Measurements from ENCODE around the gene SSR2.
A peak's percentile ranks its signal among the peaks of the same experiment; 100 is the strongest.

The SSR2 gene

DNA sequence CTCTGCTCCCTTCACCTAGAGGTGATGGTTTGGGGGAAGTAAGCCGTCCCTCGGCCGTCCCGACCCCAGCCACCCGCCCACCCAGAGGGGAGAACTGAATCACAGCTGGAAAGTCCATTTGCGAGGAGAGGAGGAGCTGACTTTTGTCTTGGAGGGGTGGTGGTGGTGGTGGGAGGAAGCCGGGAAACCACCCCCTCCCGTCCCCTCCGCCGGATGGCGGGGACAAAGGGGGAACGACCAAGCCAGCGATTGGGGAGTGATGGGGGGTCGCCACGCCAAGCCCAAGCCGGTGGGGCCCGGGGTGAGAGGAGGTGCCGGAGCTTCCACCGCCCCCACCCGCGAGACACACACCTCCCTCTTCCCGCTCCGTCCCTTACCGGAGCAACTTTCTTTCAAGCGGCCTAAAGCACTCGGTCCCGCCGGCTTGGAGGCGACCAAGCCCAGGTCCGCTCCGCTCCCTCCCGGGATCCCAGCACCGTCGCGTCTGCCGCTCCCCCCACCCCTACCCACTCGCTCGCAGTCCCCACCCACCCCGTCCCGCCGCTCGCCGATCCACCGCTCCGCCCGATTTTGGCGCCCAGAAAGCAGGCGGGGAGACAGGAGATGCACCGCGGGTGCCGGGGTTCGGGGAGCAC, 42.9 kb downstream of the SSR2 start:
- DNase-seq (ENCODE audit: low read depth): no peak
- peak overlapping the region; percentile 69 for H3K4me3 ChIP-seq (ENCODE audit: low read depth, low read length)

DNA sequence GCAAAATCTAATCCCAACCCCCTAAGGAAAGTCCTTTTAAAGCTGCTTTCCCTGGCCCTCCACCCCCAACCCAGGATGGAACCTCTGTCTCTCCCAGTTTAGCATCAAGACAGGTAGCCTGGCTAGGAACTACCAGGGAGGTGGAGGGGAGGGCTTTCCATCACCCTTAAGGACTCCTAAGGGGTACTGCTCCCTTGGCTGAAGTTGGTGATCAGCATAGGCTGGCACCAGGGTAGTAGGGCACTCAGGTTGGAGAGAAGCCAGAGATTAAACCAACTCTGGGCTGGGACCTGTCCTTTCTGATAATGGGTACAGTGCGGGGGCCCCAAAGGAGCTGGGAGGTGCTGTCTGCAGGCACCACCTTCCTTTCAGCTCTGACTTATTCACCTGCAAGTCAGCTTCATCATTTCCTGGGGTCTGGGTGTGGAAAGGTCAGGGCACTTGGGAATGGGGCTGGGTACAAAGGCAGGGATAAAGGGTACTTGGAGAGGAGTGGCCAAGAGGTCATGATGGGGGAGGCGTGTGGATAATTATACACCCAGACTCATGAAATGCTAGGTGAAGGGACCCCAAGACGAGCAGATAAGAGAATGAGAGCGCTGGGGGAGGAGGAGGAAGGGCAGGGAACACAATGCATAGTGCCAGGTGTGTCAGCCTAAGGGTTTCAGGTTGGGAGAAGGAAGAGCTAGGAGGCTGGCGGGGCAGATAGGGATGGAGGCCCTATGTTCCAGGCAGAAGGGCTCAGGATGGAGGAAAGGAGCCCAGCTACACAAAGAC, 43.6 kb downstream of the SSR2 start:
- no peak for DNase-seq (ENCODE audit: low read depth)
- H3K4me3 ChIP-seq (ENCODE audit: low read depth, low read length): peak overlapping the region; percentile 69

DNA sequence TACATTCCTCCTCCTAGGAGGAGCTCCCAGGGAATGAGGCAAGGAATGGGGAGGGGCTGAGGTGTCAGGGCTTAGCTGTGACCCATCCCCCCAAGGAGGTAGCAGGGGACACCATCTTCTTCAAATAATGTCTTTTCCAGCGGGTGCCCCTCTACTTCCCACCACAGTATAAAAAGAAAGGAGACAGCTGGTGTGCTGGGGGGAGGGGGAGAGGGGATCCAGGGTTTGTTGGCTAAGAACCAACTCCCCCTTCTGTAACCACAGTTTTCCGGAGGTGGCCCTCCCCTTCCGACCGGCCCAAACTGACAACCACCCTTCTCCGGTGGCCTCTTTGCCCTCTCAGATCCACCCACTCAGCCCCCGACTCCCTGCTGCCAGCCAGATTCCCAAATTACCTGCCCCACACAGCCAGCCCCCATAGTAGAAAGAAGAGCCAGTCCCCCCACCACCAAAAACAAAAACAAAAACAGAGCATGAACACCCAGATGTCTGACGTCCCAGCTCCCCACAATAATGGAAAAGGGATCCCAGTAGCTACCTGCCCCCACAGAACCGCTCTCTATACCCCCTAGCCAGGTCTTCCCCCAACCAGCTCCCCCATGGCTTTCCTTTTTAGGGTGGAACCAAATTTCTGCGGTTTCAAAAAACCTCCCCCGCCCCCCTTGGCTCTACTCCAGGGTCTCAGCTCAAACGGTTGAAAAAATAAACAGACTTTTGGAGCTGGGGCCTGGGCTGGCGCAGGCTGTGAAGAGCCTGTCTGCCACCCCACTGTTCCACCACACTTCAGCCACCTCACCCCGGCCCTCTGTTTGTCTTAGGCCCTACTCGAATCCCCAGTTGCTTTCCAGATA, 44.5 kb downstream of the SSR2 start:
- peak overlapping the region; percentile 69 for H3K4me3 ChIP-seq (ENCODE audit: low read depth, low read length)
- no peak for DNase-seq (ENCODE audit: low read depth)

DNA sequence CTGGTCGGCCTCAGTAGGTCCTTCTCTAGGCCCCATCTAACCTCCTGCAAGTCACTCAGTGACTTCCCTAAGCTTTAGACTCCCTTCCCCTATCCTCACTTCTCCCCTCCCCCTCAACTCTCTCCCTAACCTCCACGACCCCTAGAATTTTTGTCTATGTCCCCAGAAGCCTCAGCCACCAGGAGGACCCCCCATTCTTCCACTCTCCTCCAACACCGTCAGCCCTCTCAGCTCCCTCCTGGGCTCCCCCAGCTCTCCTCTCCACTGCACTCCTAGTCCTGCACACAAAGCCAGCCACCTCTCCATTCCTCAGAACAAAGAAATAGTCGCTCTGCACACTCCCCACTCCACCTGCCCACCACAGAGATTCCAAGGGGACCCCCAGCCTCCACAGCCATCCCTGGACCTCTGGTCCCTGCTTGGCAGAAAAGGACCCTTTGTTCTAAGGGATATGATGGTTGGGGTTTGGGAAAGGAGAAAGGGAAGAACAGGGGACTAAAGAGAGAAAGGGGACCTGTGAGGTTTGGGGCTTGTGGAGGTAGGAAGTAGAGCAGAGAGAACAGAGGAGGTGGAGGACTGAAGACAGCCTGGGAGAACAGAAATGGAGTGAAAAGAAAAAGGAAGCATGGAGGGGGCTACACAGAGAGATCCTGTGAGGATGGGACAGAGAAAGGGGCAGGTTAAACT, 45.2 kb downstream of the SSR2 start:
- no peak for DNase-seq (ENCODE audit: low read depth)
- peak overlapping the region; percentile 69 for H3K4me3 ChIP-seq (ENCODE audit: low read depth, low read length)

DNA sequence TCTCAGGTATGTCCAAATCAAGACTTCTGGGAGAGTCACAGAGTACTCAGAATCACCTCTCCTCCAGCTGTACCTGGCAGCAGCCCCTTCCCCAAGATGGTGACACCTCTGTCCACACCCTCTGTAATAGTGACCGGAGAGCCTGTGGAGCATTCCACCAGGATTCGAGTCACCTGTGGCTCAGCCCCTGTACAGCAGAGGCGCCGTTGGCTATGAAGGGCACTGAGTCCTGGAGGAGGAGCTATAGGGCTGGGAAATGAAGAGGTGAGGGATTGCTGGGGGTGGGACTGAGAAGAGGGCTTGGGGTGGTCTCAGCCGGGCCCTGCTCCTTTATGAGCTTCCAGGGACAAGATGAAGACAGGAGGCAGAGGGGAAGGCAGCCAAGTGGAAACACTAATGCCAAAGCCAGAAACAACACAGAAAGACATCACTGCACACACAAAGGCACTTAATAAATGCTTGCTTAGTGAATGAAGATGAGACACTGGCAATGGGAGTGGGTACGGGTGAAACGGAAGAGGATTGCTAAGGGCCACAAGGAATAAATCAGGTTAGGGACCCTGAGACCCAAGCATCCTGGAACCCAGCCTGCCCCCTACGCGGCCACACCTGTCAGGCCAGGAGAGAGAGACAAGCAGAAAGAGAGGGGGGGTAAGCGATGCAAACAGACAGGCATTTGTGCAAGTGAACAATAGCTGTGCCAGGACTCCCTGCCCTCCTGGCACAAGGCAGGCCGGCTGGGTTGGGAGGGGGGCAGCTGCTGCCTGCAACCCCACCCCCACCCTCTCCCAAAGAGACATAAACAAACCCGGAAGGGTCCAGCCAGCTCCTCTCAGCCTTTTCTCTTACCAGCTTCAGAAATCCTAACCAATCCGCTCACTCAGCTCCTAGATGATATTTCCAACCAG, 46.3 kb downstream of the SSR2 start:
- DNase-seq (ENCODE audit: low read depth): no peak
- peak overlapping the region; percentile 69 for H3K4me3 ChIP-seq (ENCODE audit: low read depth, low read length)

DNA sequence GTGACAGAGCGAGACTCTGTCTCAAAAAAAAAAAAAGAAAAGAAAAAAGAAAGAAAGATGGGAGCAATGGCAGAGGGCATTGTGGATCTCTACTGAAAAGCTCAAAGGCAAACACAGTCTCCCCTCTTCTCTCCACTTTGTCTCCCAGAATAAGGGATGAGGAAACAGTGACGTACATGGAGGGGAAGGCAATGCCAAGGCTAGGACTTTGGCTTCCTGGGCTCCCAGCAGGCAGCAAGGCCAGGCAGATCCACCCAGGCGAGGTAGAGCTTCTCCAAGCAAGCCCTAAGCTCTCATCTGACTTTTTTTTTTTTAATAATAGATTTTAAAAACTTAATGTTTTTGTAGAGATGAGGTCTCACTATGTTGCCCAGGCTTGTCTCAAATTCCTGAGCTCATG, 47.0 kb downstream of the SSR2 start:
- no peak overlapping the region for H3K4me3 ChIP-seq (ENCODE audit: low read depth, low read length)
- no peak for DNase-seq (ENCODE audit: low read depth)

DNA sequence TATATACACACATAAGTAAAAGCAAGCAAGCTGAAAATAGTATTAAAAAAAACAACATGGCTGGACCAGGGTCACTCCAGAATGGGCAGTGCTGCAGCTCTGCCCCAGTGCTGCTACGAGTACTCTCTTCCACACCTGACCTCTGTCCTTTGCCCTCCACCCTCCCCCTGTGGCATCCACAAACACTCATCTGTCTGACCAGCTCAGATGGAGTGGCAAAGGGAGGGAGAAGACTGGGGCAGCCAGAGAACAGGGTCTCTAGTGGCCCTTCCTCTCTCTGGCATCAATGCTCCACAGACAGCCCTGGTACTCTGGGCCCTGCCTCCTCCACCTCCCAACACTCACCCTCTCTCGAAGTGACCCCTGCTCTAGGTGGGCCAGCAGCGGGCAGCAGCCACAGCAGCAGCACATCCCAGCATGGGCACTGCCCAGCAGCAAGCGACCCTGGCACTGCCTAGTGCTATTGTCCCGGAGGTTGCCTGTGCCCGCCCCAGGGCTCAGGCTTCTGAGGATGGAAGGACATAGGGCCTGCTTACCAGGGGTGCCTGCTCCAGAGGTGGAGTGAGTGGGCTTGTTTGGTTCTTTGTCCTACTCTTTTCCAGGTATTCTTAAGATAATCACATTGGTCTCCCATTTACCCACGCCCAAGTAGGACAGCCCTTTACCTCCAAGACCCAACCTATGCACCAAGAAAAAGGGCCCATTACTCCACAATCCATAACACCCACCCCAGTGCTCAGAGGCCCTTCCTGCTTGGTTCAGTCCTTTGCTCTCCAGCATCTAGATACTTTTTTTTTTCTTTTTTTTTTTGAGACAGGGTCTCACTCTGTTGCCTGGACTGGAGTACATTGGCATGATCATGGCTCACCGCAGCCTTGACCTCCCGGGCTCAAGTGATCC, 48.6 kb downstream of the SSR2 start:
- no peak for DNase-seq (ENCODE audit: low read depth)
- no peak overlapping the region for H3K4me3 ChIP-seq (ENCODE audit: low read depth, low read length)

DNA sequence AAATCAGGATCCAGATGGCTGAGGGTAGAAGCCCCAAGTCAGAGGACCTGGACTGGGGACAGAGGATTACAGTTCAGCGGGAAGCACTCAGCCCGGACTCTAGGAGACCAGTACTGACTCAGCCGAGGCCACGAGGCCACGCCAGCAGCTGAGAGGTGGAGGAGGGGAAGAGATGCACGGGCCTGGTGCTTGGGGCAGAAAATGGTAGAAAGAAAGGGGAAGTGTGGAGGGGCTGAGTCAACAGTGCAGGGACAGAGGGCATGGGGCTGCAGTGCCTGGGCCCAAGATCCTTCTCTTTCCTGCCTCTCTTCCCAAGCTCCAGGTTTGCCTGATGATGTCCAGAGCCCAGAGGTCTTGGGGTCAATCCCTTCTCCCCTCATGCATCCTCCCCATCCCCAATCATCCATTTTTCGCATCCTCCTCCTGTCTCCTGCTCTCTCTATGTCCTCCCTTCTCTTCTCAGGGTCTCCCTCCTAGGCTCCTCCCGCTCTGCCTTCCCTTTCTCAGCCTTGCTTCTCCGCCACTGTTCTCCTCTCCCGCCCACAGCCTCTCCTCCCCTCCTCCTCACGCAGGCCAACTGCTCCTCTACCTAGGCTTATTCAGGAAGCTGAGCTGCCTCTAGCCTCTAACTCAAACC, 50.1 kb downstream of the SSR2 start:
- DNase-seq (ENCODE audit: low read depth): peak; percentile 60
- H3K4me3 ChIP-seq (ENCODE audit: low read depth, low read length): no peak overlapping the region

DNA sequence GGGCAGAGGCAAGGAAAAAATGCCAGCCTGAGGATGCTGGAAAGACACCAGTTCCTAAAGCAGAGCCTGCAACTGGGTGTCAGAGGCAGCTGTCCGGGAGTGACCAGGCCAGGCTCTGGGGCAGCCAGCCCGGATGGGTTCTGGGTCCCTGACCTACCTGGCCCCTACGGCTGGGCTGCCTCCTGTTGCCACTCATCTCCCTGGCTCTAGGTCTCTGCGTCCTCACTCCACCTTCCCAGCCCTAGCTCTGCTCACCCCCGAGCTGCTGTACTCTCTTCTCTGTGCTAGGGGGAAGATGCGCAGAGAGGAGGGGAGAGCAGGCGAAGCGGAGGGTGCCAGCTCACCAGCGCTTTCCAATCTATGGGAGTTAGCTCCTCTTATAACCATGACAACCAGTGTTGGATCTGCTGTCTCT, 51.4 kb downstream of the SSR2 start:
- no peak overlapping the region for H3K4me3 ChIP-seq (ENCODE audit: low read depth, low read length)

DNA sequence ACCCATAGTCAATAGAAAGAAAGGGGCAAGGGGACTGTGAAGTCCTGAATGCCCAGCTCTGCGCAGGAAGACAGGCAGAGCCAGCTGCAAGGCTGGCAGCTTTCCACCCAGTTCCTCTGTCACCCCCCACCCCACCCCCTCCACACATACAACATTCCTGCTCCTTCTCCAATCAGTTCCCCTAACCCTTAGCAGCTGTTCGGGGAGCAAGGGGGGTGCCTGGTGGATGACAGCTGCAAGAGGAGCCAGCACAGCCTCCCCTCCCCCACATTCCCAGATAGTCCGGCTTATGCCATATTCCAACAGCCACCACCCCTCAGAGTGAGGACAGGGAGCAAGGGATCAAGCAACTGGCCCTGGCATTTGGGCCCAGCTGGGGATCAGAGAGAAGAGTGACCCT, 52.1 kb downstream of the SSR2 start:
- DNase-seq (ENCODE audit: low read depth): peak; percentile 76
- H3K4me3 ChIP-seq (ENCODE audit: low read depth, low read length): no peak overlapping the region

More for the DNA sequence above, 51.4 kb downstream of the SSR2 start:
- DNase-seq (ENCODE audit: low read depth): no peak

DNA sequence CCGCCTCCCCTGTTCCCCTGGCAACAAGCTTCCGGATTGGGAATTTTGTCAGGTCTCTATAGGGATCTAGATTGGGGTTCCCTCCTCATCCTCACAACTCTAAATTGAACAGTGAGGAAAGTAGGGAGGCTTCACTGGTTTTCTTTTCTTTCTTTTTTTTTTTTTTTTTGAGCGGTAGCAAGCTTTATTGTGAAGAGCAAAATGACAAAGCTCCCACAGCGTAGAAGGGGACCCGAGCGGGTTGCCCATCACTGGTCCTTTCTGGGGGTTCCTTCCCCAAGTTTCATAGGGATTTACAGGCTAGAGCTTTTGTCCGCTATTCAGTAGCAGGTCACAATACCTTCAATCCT, 52.7 kb downstream of the SSR2 start:
- peak overlapping the region; percentile 20 for H3K4me3 ChIP-seq (ENCODE audit: low read depth, low read length)
- no peak for DNase-seq (ENCODE audit: low read depth)

DNA sequence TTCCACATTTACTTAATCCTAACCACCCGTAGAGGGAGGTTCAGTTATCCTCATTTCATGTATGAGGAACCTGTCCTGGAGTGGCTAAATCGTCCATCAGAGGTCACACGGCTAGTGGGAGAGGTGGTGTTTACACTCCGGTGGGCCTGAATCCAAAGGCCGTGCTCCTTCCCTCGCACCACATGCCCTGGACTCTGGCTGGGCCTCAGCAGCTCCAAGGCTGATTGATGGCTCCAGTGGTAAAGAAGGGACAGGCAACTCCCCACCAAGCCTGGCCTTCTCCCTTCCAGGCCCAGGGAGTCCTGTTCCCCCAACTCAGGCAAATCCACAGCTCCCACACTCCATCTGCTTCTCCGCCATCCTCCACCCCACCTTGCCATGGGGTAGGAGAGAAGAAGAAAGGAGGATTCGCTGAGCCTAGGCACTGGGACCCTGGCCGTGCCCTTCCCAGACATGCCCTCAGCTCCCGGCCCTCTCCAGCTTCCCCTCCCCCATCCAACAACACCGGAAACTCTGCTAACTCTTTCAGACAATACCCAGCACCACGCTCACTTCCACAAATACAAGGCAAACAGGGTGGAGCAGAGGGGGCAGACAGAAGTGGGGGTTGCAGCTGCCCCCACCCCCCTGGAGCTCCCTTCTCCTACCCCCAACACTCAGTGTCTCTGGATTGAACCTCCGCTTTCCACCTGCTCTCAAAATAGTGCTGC, 53.3 kb downstream of the SSR2 start:
- no peak for DNase-seq (ENCODE audit: low read depth)
- H3K4me3 ChIP-seq (ENCODE audit: low read depth, low read length): no peak overlapping the region

DNA sequence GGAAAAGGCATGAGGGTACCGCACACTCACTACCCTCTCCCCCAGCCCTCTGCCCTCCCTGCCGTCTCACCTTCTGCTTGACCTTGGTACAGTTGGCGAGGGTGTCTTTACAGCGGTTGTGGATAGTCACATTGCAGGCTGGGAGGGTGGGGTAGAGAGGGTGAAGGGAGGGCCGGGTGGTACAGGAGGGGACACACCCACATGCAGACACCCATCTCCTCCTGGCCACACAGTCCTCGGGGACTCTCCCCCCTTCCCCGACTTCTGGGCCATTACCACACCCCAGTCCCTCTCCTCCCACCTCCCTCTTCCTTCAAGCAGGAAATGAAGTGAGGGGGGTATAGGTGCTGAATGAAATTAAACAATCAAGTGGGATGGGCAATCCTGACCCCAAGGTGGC, 54.0 kb downstream of the SSR2 start:
- no peak for DNase-seq (ENCODE audit: low read depth)
- H3K4me3 ChIP-seq (ENCODE audit: low read depth, low read length): no peak overlapping the region

DNA sequence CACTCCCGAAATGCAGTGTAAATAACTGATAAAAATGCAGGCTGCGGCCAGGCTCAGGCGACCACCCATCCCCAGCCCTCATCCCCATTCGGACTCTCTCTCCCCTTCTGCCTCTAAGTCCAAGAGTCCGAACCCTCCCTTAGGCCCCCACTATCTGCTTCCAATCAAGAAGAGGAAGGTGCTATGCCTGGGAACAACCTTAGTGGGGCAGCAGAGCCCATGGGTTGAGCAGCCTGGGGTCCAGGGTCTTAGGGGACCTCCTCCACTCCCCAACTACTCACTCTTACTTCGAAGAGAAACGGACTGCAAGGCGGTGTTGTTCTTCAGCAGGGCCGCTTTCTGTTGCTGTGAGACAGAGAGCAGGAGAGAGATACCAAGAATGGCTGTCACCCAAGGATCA, 54.6 kb downstream of the SSR2 start:
- DNase-seq (ENCODE audit: low read depth): no peak
- no peak overlapping the region for H3K4me3 ChIP-seq (ENCODE audit: low read depth, low read length)

DNA sequence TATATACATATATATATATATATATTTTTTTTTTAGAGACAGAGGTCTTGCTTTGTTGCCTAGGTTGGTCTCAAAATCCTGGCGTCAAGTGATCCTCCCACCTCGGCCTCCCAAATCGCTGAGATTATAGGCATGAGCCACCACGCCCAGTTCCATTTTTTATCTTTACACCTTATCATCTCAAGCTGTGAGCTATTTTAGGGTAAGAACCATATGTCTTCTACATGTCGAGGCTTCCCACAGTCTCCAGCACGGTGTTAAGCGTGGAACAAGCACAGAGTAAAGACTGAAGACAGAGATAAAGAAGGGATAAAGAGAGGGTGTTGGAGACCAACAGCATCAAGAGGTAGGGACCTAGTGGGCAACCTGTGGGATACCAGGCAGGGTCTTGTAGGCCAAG, 56.6 kb downstream of the SSR2 start:
- H3K4me3 ChIP-seq (ENCODE audit: low read depth, low read length): no peak overlapping the region
- DNase-seq (ENCODE audit: low read depth): no peak

DNA sequence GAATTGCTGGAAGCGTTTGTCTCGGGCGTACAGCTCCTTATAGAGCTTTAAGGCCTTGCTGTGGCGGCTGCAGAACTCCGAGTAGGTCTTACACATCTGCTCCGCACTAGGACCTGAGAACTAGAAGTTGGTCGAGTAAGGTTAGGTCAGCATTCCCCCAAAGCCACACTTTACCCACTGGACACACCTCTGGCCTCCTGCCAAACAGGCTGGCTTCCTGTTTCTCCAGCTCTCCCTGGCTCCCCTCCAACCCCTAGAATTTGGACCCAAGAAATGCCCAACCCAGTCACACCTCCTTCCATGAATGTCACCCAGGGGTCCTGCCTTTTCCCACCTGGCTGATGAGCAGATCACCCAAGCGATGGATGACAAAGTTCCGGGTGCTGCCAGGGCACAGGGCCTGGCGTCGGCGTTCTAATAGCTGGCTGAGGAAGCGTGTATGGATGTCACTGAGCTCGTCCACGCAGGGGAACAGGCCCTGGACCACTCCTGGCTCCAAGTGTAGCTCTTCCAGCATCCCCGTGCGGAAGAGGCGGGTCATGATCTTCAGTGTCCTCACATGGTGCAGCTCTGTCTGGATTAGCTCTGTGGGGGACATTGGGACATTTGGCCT, 58.0 kb downstream of the SSR2 start:
- no peak for DNase-seq (ENCODE audit: low read depth)
- no peak overlapping the region for H3K4me3 ChIP-seq (ENCODE audit: low read depth, low read length)

DNA sequence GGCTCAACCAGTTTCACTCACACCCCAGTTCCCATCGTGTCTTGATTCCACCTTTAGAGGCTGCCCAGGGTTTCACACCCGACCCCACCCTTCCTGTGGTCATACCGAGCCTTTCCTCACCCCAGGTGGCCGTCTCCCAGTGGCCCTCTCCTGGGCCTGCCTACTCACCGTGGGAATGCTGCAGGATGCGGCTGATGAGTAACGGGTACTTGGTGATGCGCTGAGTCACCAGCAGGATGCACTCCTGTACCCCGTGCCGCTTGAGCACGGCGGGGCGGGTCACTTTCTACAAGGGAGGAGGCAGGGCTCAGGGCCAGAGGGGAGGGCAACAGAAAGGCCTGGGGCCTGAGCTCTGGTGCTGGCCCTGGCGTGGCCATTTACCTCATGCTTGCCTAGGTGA, 58.8 kb downstream of the SSR2 start:
- peak; percentile 88 for DNase-seq (ENCODE audit: low read depth)
- H3K4me3 ChIP-seq (ENCODE audit: low read depth, low read length): no peak overlapping the region

Data from skeletal muscle cell (primary cell).